ENCODE data around the gene TMEM223. TPM values are rescaled to one million over a fixed set of nuclear protein-coding genes. Genes with fewer than 3 reads are reported as not detected.
"Not testable (repeated sequence)": the region's sequence is repeated elsewhere in the genome, so short reads cannot be mapped to it uniquely, and the experiment has no call there.

The TMEM223 gene
- 10 to 100 TPM; 28.9 to 52.5 (median 45.3) TPM for polyA plus RNA-seq (ENCODE audit: low read depth in 6 of 6)

GRCh38 chr11:62791501-62792201, at the start of gene TMEM223:
TMEM223 (minus strand) TSS chr11:62792006; CDS start chr11:62791994, 12 bp downstream.
- Mint-ChIP-seq H3K27me3 (no peaks in the 10 kb centered on the region), H3K9me3 (no peaks in the 10 kb centered on the region), H3K36me3 (peaks cover 5 to 16% of the 10 kb centered on the region in 2 donors), H3K27ac (peak within 1 kb of the TSS; percentile 86 to 97 (median 90)), H3K4me1 (peaks cover 30 to 48% (median 48%) of the 10 kb centered on the region in 3 donors), H3K4me3 (peak within 1 kb of the TSS; percentile 84 to 97 (median 92))
- peak; percentile 70 to 71 for ATAC-seq (ENCODE audit: low read depth in 2 of 2)
- DNase-seq, result peak; percentile 86

GRCh38 chr11:62840721-62841360, 49.0 kb upstream of the TMEM223 start:
- not testable (repeated sequence) for H3K27ac Mint-ChIP-seq, H3K27me3 Mint-ChIP-seq, H3K9me3 Mint-ChIP-seq, DNase-seq, H3K4me3 Mint-ChIP-seq
- H3K36me3 Mint-ChIP-seq, result peaks cover 4 to 13% of the 10 kb centered on the region in 2 donors
- peaks cover 12 to 22% (median 21%) of the 10 kb centered on the region in 3 donors for H3K4me1 Mint-ChIP-seq
- peak; percentile 26 to 31 for ATAC-seq (ENCODE audit: low read depth in 2 of 2)

- Mint-ChIP-seq H3K4me1 (peaks cover 17 to 26% (median 25%) of the 10 kb centered on the region in 3 donors), H3K9me3 (peaks cover 0 to 3% (median 0%) of the 10 kb centered on the region in 7 donors), H3K36me3 (peaks cover 10 to 21% of the 10 kb centered on the region in 2 donors), H3K27me3 (no peaks in the 10 kb centered on the region), H3K4me3 (no peak within 1 kb of the TSS), H3K27ac (peak within 1 kb of the TSS in 2 of 6 donors; percentile 37 to 42)
- ATAC-seq (ENCODE audit: low read depth in 2 of 2), result peak; percentile 46 to 50
- peak; percentile 90 for DNase-seq
Observed at GRCh38 chr11:62839050-62839945, 47.5 kb upstream of the TMEM223 start, which contains the start of gene WDR74. WDR74 (minus strand) TSS chr11:62839590; CDS start chr11:62839570, 20 bp downstream.

GRCh38 chr11:62835336-62835735, 43.5 kb upstream of the TMEM223 start:
- ATAC-seq (ENCODE audit: low read depth in 2 of 2) (no peak), DNase-seq (no peak)
- H3K4me1 Mint-ChIP-seq, result peaks cover 40 to 49% (median 43%) of the 10 kb centered on the region in 3 donors
- peak overlapping the region in 1 of 8 donors; percentile 90 for H3K4me3 Mint-ChIP-seq
- H3K27me3 Mint-ChIP-seq, result no peaks in the 10 kb centered on the region
- H3K9me3 Mint-ChIP-seq, result peaks cover 0 to 3% (median 0%) of the 10 kb centered on the region in 7 donors
- peaks cover 10 to 21% of the 10 kb centered on the region in 2 donors for H3K36me3 Mint-ChIP-seq
- peak overlapping the region in 1 of 6 donors; percentile 57 for H3K27ac Mint-ChIP-seq

GRCh38 chr11:62832336-62833234, 40.8 kb upstream of the TMEM223 start, which contains the start of gene TEX54:
TEX54 (minus strand) TSS chr11:62832841.
- H3K36me3 Mint-ChIP-seq, result peaks cover 9 to 11% of the 10 kb centered on the region in 2 donors
- H3K9me3 Mint-ChIP-seq, result no peaks in the 10 kb centered on the region
- no peak for DNase-seq
- peak within 1 kb of the TSS; percentile 90 to 100 (median 98) for H3K4me3 Mint-ChIP-seq
- H3K27me3 Mint-ChIP-seq, result no peaks in the 10 kb centered on the region
- peaks cover 38 to 55% (median 47%) of the 10 kb centered on the region in 3 donors for H3K4me1 Mint-ChIP-seq
- peak within 1 kb of the TSS; percentile 97 to 100 (median 99) for H3K27ac Mint-ChIP-seq
- peak; percentile 2 to 3 for ATAC-seq (ENCODE audit: low read depth in 2 of 2)

GRCh38 chr11:62831520-62832335, 39.9 kb upstream of the TMEM223 start, which contains the start of gene STX5:
STX5 (minus strand) TSS chr11:62832051; CDS start chr11:62831243, 808 bp downstream.
- Mint-ChIP-seq H3K27me3 (no peaks in the 10 kb centered on the region), H3K36me3 (peaks cover 6 to 15% of the 10 kb centered on the region in 2 donors), H3K9me3 (no peaks in the 10 kb centered on the region), H3K4me1 (peaks cover 39 to 55% (median 52%) of the 10 kb centered on the region in 3 donors), H3K27ac (peak within 1 kb of the TSS; percentile 97 to 100 (median 99)), H3K4me3 (peak within 1 kb of the TSS; percentile 90 to 100 (median 98))
- ATAC-seq (ENCODE audit: low read depth in 2 of 2) (peak; percentile 82 to 85), DNase-seq (peak; percentile 100)

GRCh38 chr11:62830904-62831519, 39.2 kb upstream of the TMEM223 start:
- peak in 1 of 2 donors; percentile 0 for ATAC-seq (ENCODE audit: low read depth in 2 of 2)
- H3K4me1 Mint-ChIP-seq, result peaks cover 35 to 52% (median 51%) of the 10 kb centered on the region in 3 donors
- peaks cover 6 to 15% of the 10 kb centered on the region in 2 donors for H3K36me3 Mint-ChIP-seq

GRCh38 chr11:62828130-62828529, 36.3 kb upstream of the TMEM223 start:
- peaks cover 24 to 45% (median 42%) of the 10 kb centered on the region in 3 donors for H3K4me1 Mint-ChIP-seq
- DNase-seq; H3K27ac Mint-ChIP-seq; ATAC-seq (ENCODE audit: low read depth in 2 of 2); H3K9me3 Mint-ChIP-seq; H3K27me3 Mint-ChIP-seq; H3K4me3 Mint-ChIP-seq: not testable (repeated sequence)
- peaks cover 3 to 11% of the 10 kb centered on the region in 2 donors for H3K36me3 Mint-ChIP-seq

More at GRCh38 chr11:62830904-62831519, 39.2 kb upstream of the TMEM223 start:
- no peaks in the 10 kb centered on the region for H3K9me3 Mint-ChIP-seq
- H3K27ac Mint-ChIP-seq, result peak overlapping the region; percentile 97 to 100 (median 99)
- no peak for DNase-seq
- H3K4me3 Mint-ChIP-seq, result peak overlapping the region; percentile 90 to 100 (median 98)
- H3K27me3 Mint-ChIP-seq, result no peaks in the 10 kb centered on the region

- Mint-ChIP-seq H3K27me3 (no peaks in the 10 kb centered on the region), H3K4me3 (no peak overlapping the region), H3K36me3 (peaks cover 3 to 30% of the 10 kb centered on the region in 2 donors), H3K4me1 (peaks cover 11 to 22% (median 15%) of the 10 kb centered on the region in 3 donors), H3K27ac (peak overlapping the region in 2 of 6 donors; percentile 52 to 55), H3K9me3 (no peaks in the 10 kb centered on the region)
- DNase-seq (no peak), ATAC-seq (ENCODE audit: low read depth in 2 of 2) (no peak)
Observed at GRCh38 chr11:62823677-62824076, 31.9 kb upstream of the TMEM223 start.

GRCh38 chr11:62817129-62817528, 25.3 kb upstream of the TMEM223 start:
- H3K4me1 Mint-ChIP-seq, result peaks cover 0 to 4% (median 0%) of the 10 kb centered on the region in 3 donors
- no peak for DNase-seq
- H3K9me3 Mint-ChIP-seq, result no peaks in the 10 kb centered on the region
- ATAC-seq (ENCODE audit: low read depth in 2 of 2), result no peak
- peak overlapping the region in 2 of 6 donors; percentile 58 to 78 for H3K27ac Mint-ChIP-seq
- H3K27me3 Mint-ChIP-seq, result no peaks in the 10 kb centered on the region
- H3K36me3 Mint-ChIP-seq, result peaks cover 0 to 8% of the 10 kb centered on the region in 2 donors
- peak overlapping the region in 1 of 8 donors; percentile 15 for H3K4me3 Mint-ChIP-seq

GRCh38 chr11:62816557-62816956, 24.8 kb upstream of the TMEM223 start:
- peaks cover 0 to 7% (median 0%) of the 10 kb centered on the region in 3 donors for H3K4me1 Mint-ChIP-seq
- DNase-seq, result no peak
- ATAC-seq (ENCODE audit: low read depth in 2 of 2), result no peak
- H3K9me3 Mint-ChIP-seq, result no peaks in the 10 kb centered on the region
- no peaks in the 10 kb centered on the region for H3K27me3 Mint-ChIP-seq
- peaks cover 0 to 7% of the 10 kb centered on the region in 2 donors for H3K36me3 Mint-ChIP-seq
- H3K27ac Mint-ChIP-seq, result peak overlapping the region in 4 of 6 donors; percentile 27 to 58 (median 32)
- H3K4me3 Mint-ChIP-seq, result no peak overlapping the region

Data from naive B cell (primary cell).